NCI-H345 treated with DMSO at 0.1 percent for 48 hours (cell line): ENCODE measurements around the gene NEURL4.

Experiments
- DNase-seq: peaks from one replicate; lab custom pipeline; 2025; ENCODE audit not compliant: unreplicated experiment; lab: John Stamatoyannopoulos, UW

NEURL4 gene

GRCh38 chr17:7304179-7304578, 25.0 kb downstream of the NEURL4 start:
- no peak for DNase-seq

- DNase-seq: peak; percentile 27
These were observed 32.8 kb downstream of the NEURL4 start for GRCh38 chr17:7296189-7296861.

GRCh38 chr17:7295230-7296180, 33.6 kb downstream of the NEURL4 start:
- DNase-seq: no peak

GRCh38 chr17:7294614-7295153, 34.5 kb downstream of the NEURL4 start, which contains the start of gene YBX2:
TSS of gene YBX2 (minus strand) at chr17:7294639. CDS start at chr17:7294500, 139 bp downstream.
- peak; percentile 61 for DNase-seq

- no peak for DNase-seq
These were observed 35.1 kb downstream of the NEURL4 start for GRCh38 chr17:7293816-7294613.

- no peak for DNase-seq
These were observed 36.0 kb downstream of the NEURL4 start for GRCh38 chr17:7293159-7293558.

- DNase-seq: no peak
These were observed 36.4 kb downstream of the NEURL4 start for GRCh38 chr17:7292729-7293128.

- DNase-seq: no peak
These were observed 36.9 kb downstream of the NEURL4 start for GRCh38 chr17:7292194-7292593.

- no peak for DNase-seq
These were observed 38.5 kb downstream of the NEURL4 start for GRCh38 chr17:7290685-7291084.

- DNase-seq: no peak
These were observed 39.0 kb downstream of the NEURL4 start for GRCh38 chr17:7290166-7290565.

GRCh38 chr17:7289256-7290032, 39.7 kb downstream of the NEURL4 start:
- DNase-seq: no peak

GRCh38 chr17:7285679-7286078, 43.5 kb downstream of the NEURL4 start:
- DNase-seq: no peak

- no peak for DNase-seq
These were observed 44.2 kb downstream of the NEURL4 start for GRCh38 chr17:7284911-7285310.

- no peak for DNase-seq
These were observed 45.5 kb downstream of the NEURL4 start for GRCh38 chr17:7283471-7284216.

- no peak for DNase-seq
These were observed 46.3 kb downstream of the NEURL4 start for GRCh38 chr17:7282752-7283321.

- no peak for DNase-seq
These were observed 47.0 kb downstream of the NEURL4 start for GRCh38 chr17:7281953-7282751.

GRCh38 chr17:7281074-7281952, 47.8 kb downstream of the NEURL4 start, which contains the start of gene SLC2A4:
TSS of gene SLC2A4 (plus strand) at chr17:7281718. CDS start at chr17:7281935, 217 bp downstream.
- DNase-seq: peak; percentile 36
